GM21367 (cell line): ENCODE data around the gene COL9A2.
A peak's percentile ranks its signal among the peaks of the same experiment; 100 is the strongest.

Experiments
- ATAC-seq: cut with Tn5 transposase; IDR thresholded peaks from one replicate; pipeline ENCODE4 v1.9.1; 2021; ENCODE audit not compliant: unreplicated experiment

COL9A2 gene

DNA sequence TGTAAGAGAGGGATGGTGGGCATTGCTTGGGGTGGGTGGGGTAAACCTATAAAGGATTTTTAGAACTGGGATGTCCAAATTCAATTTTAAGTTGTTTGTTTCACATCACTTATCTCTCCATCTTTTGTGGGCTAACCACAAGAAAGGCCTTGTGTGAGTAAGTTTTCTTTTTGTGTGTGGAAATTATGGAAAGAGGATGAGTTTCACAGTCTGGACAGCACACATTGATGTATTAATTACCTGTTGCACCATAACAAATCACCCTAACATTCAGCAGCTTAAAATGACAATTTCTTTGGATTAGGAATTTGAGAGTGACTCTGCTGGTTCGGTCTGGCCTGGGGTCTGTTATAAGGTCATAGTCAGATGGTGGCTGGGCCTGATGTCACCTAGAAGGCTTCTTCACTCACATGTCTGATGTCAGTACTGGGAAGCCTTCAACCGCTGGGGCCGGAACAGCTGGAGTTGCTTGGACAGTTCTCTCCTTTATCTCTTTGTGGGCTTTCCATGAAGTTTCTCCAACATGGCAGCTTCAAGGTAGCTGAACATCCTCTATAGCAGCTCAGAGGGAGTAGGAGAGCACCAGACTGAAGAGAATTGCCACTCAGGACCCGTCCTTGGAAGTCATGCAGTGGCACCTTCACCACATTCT, 2.0 kb upstream of the COL9A2 start:
- ATAC-seq: no peak

DNA sequence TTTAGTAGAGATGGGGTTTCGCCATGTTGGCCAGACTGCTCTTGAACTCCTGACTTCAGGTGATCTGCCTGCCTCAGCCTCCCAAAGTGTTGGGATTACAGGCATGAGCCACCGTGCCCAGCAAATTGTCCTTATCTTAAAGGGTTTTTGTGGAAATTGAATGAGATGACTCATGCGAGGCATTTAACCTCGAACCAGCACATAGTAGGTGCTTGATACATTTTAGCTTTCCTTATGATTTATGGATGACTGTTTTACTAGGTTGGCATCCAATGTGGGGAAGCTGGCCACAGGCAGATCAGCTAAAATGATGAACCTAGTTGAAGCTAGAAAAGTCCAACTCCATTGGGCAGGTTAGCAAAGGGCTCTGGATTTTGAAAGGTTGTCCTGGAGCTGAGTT, 1.4 kb upstream of the COL9A2 start:
- no peak for ATAC-seq

DNA sequence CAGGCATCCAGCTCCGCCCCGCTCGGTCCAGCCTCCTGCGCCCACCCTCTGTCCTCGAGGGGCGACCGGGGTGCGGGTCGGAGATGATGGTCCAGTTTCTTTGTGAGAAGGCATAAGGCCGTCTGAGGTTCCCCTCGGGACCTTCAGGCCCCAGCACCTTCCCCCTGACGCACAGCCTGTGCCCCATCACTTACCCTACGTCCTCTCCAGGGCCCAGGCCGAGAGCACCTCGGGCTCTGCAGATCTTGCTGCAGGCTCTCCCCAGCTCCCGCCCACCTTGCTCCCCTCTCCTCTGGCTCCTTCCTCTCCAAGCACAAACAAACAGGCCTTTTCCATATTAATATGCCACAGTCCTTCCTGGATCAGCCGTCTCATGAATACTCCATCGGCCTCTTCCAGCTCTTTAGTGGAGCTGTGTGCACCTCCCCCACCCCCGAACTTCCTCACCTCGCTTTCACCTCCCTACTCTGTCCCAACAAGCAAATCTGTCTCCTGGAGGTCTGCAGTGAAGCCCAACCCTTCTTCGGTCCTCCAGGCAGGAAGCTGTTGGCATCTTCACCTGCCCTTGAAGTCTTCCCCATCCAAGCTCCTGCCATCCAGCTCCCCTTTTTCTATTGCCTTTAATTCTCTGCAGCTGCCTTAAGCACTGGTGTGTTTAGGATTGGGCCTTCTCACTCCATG, 448 bp upstream of the COL9A2 start:
- ATAC-seq: no peak

DNA sequence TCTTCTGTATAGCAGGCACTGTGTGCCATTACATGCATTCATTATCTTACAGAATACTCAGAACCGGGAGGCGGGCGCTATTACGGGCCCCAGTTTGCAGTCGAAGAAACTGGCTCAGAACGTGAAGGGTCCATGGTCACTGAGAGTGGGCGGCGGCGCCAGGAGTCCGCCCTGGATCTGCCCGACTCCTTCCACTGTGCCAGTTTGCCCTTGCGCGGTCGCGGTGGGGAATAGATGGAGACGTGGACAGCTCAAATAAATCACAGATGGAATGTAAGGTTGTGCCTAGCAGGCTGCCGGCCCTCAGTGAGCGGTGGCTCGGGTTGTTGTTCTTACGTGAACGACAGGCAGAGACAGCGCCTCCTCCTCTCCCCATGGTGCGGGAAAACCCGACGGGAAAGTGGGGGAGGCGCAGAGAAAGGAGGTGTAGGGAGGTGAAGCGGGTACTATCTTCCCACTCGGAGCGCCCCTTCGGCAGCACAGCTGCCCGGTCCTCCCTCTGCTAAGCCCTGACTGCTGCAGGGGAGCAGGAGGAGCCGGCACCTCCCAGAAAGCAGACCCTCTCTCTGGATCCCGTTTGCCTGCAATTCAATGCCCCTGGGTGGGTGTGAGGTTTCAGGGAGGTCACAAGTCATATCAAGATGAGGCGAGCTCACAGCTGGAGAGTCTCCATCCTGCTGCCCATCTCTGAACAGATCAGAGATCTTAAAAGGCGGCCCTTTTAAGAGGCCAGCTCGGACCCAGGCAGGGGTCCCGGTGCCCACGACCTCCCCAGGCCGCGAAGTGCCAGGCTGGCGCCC, 1.1 kb downstream of the COL9A2 start:
- no peak for ATAC-seq

DNA sequence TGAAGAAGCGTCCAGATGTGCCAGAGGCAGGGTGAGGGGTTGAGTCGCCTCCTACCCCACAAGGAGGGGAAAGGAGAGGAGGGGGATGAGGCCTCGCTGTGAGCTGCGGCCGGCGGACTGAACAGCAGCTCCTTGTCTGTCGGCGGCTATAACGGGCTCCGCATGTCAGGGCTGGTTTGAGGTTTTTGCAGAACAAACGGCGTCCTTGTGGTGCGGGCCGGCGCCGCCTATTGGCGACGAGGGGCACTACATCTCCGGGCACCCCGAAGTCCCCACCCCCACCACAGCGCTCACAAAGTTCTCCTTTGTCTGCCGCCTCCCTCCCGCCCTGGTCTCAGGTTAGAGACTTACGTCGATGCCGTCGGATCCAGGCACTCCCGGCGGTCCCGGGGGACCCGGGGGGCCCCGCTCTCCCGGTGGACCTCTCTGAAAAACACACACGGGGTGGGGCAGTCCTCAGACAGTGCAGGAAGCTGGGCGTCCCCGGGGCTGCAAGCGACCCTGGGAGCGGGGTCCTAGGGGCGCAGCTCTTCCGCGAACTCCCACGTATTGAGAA, 1.8 kb downstream of the COL9A2 start:
- ATAC-seq: peak; percentile 40

DNA sequence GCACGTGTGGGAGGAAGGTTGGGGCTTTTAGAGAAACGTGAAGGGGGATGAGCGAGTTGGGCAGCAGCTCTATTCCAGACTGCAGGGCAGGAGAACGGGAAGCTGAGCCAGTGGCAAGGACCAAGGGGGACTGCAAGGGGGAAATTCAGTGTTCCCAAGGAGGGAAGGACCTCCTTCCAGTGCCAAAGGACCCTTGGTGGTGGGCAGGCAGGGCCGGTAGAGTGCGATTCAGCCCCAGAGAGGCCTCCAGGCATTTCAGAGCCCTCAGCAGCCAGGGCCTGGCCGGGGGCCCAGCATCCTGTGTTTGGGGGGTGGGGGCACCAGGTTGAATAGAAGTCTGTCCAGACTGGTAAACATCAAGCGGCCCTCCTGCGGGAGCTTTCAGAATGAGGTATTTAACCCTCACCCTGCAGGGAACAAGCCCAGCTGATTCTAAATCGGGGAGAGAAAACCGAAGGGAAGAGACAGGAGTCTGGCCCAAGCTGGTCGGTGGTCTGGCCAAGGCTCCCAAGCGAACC, 2.3 kb downstream of the COL9A2 start:
- no peak for ATAC-seq

DNA sequence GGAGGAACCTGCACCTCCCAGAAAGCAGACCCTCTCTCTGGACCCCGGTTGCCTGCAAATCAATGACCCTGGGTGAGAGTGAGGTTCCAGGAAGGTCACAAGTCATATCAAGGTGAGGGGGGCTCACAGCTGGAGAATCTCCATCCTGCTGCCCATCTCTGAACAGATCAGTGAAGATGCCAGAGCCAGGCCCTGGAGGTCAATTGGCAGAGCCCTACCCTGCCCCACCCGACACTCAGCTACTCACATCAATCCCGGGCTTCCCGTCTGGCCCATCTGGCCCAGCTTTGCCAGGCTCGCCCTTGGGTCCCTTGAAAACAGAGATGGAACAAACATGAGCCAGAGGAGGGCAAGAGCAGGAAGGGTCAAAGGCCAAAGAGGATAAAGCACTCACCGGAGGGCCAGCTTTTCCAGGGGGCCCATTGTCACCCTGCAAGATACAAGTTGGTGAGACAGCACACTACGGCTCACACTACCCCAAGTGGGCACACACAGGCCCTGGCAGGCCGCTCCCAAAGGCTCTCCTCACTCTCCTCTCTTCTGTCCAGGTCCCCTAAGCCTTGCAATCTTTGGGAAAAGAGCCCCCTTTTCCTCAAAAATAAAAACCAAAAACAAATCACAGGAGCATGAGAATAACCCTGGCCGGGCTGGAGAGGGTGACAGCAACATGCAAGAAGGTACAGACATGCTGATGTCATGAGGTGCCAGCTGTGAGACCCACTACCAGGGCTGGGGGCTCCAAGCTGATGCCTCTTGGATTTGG, 2.9 kb downstream of the COL9A2 start:
- no peak for ATAC-seq

DNA sequence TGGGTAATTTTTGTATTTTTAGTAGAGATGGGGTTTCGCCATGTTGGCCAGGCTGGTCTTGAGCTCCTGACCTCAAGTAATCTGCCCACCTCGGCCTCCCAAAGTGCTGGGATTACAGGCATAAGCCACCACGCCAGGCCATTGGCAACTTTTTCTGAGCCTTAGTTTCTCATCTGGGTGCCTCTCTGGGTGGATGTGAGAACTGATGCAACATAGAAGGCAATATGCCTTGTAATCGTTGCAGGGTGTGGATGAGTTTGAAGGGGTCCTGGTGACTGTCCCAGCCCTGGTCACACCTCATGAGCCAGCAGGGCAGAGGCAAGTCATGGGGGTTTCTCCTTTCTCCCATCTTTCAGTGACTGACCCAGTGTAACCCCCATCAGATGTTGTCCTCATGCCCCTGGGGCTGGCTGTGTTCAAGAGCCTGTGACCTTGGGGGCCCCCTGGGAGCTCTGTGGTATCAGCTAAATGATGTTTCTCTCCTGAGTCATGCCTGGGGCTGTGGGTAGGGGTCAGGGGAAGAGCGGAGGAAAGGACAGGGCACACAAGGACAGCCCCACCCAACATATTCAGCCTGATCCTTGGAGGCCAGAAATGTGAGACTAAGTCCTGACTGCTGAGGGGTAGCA, 3.6 kb downstream of the COL9A2 start:
- ATAC-seq: no peak

DNA sequence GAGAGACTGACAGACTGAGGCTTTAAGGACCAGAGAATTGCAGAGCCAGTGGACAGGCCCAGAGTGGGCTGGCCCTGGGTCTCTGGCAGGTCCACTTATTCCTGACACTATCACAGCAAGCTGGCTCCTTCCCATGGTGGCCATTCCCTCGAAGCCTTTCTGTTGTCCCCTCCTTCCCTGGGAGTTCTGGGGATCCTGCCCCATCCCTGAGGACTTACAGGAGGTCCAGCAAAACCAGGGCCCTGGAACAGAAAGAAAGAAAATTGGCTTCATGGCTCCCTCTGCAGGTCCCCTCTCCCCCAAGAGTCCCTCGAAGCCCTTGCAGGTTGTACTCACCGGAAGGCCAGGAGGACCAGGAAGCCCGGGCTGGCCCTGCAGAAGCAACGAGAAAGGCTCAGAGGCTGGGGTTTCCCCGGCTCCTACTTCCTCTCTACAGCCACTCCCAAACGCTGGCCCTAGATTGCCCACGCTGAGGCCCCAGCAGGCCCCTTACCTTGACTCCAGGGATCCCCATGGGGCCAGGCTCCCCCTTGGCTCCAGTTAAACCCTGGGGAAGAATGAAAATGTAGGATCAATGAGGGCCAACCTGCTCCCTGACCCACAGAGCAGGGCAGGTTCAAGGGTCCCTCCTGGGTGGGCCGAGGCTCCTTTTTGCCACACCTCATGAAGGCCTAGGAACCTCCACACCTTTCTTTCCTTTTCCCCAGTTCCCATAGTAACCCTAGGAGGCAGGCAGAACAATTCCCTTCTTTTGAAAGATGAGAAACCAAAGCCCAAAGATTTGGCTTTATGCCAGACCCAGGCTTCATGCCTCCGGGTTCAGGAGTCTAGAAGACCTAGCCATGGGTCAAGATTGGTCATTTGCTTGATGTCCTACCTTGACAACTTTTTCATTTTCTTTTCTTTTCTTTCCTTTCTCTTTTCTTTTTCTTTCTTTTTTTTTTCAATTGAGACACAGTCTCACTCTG, 4.6 kb downstream of the COL9A2 start:
- ATAC-seq: peak; percentile 47

DNA sequence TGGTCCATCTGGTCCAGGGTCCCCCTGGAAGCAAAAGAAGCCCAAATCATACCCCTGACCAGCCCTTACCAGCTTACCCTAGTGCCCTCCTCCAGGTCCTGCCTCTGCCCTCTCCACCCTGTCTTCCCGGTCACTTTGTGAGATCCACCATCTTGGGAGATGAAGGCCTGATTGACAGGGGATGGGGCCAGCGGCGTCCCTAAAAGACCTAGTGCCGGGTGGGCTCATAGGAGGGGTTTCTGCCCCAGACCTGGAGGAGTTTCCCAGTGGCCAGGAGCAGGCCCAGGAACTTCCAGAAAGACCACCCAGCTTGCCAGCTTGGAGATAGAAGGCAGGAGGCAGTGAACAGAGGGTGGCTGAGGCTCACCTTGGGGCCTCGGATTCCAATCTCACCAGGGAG, 5.4 kb downstream of the COL9A2 start:
- no peak for ATAC-seq

DNA sequence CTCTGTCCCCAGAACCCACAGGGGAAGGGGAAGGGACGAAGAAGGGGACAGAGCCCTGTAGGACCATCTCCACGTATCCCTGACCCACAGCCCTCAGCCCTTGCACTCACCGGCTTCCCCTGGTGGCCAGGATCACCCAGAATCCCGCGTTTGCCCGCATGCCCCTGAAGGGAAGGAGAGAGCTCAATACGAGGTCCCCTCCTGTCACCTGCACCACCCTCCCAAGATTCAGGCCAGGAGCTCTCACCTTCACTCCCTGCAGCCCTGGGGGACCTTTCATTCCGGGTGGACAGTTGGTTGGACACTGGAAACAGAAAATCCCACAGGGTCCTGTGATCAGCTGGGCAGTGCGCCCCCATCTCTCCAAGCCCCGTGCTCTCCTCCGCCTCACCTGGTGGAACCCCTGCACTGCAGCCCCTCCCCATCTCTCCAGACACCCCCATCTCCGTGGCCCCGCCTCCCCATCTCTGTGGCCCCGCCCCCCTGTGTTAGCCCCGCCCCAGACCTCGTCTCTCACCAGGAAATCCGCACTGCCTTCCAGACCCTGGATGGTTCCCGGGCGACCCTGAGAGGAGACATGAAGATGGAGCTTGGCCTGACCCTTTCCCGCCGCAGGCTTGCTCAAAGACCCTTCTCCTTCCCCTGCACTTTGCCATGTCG, 6.0 kb downstream of the COL9A2 start:
- ATAC-seq: no peak

DNA sequence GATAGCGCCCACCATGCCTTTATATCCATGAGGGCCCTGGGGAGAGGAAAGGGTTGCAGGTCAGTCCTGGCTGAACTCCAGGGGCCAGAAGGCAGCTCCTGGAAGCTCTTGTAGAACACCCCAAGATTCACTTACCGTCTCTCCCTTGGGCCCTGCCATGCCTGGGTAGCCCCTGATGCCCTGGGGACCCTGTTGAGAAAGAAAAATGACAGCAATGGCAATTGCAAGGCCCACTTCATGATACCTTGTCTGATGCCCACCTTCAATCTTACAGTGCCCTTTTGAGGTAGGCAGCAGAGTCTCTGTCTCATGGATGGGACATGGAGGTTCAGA, 7.0 kb downstream of the COL9A2 start:
- ATAC-seq: no peak

DNA sequence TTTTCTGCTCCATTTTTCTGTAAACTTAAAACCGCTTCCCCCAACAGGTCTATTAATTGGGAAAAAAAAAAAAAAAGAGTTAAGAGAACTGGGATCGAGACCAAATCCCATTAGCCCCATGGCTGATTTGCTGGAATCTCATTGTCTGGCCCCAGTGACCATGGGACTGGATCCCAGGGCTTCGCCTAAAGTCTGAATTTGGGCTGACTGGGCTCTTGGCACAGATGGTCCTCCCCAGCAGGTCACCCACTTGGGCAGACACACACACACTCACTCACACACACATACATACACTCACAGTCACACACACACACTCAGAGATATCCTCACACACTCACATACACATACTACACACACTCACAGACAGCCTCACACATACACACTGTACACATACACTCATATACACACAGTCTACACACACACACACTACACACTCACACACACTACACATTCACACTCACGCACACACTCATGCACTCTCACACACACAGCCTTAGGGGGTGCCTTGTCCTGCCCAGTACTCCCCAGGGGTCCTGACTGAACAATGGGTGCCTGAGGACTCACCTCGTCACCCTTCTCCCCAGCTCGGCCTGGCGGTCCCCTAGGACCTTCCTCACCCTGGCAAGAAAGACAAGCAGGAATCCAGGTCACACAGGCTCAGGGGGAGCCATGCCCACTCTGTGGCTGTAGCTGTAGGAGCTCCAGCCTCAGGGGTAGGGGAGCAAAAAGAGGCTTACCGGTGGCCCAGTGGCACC, 7.5 kb downstream of the COL9A2 start:
- ATAC-seq: no peak

DNA sequence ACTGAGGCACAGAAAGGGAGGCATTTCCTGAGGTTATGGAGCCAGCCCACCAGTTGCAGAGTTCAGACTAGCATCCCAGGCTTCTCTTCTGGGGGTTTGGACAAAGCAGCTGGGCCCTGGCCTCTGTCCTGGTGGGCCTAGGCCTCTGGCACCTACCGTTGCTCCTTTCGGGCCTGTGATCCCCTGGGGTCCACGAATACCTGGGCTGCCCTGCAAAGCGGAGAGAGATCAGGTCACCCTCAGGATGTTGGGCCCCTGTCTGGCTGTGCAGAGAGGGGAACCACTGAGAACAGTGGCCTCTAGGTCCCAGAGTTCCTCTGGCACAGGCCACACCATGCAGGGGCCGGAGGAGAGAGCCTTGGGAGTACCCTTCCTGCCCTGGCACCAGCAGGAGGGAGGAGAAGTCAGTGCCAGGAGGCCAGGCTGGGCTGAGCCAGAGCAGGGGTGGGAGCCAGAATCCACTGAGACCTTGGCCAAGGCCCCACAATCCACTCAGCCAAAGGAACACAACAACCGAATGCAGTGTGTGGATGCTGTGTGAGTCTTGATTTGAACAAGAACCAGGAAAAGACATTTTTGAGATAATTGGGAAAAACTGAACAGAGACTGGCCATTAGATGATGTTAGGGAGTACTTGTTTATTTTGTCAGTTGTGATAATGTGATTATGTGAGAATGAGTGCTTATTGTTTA, 8.9 kb downstream of the COL9A2 start:
- no peak for ATAC-seq

DNA sequence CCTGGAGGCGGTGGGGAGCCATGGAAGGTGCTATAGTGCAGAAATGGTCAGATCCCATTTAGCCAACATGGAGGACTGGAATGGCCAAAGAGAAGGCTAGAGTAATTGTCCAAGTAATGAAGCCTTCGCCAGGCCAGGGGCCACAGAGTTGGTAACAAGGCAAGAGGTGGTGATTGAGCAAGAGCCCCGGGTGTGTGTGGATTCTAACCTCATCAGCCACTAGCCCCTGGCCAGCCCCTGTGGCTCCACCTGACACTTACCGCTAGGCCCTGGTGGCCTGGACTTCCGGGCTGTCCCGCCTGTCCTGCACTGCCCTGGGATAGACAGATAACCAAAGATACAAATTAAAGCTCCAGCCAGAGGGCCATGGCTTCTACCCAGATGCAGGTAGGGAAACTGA, 9.9 kb downstream of the COL9A2 start:
- ATAC-seq: no peak

DNA sequence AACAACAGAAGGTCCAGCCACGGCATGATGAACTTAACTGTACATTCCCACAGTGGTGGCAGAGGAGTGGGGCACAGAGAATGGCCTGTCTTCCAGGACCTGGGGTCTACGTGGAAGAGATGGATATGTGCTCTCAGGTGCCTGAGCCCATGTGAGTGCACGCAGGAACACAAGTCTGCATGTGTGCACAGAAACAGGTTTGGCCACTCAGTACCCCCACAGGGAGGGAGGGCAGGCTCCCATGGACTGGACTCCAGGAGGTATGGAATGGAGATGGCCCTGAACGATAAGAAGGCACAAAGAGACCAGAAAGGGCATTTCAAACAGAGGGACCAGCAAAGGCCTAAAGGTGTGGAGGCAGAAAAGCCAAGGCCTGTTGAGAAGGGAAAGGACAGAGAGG, 10.8 kb downstream of the COL9A2 start:
- ATAC-seq: no peak

DNA sequence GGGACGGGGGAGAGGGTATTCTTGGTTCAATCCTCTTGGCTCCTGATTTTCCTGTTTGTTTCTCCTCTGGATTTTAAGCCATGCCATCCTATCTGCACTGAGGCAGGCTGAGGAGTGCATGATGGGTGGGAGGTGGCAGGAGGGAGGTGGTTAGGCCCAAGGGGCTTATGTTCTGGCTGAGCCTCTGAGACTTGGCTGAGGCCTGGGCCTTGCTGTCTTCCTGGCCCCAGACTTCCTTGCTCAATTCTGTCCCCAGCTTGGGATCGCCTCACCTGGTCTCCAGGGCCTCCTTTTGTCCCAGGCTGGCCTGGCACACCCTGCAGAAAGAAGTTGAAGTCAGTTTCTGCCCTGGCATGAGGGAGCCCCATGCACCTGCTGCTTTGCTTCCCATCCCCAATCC, 11.2 kb downstream of the COL9A2 start:
- no peak for ATAC-seq

DNA sequence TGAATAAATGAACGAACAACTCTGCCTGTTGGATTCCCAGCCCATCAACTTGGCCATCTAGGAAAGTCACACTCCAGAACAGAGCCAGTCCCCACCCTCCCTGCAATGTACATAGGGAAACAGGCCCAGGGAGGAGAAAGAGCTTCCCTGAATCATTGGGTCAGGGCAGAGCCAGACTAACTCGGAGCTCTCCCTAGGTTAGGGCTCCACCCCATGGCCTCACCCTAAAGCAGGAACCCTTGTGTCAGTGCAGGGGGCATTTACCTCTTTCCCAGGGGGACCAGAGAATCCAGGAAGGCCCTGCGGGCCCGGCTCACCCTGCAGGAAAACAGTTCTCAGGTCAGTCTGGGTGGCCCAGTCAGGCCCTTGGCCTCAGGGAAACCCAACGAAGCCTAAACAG, 11.6 kb downstream of the COL9A2 start:
- no peak for ATAC-seq
